Measurements from ENCODE around the gene PQBP1.

Gene PQBP1

GRCh38 chrX:48904626-48905025 is 6.9 kb downstream of the PQBP1 start:
- H2AFZ ChIP-seq (ENCODE audit: low read length) = no peak overlapping the region
- H3F3A ChIP-seq (ENCODE audit: insufficient read depth, low read length) = no peaks in the 10 kb centered on the region
- peaks cover under 1% of the 10 kb centered on the region for H3K4me1 ChIP-seq (ENCODE audit: insufficient read depth, low read length, severe bottlenecking)
- H3K36me3 ChIP-seq (ENCODE audit: insufficient read depth, low read length) = peaks cover 42% of the 10 kb centered on the region
- TF ChIP-seq CTCF (IDR thresholded peaks at IDR 0.05; ENCODE audit: low read length) = no peak
- no peak for TF ChIP-seq EZH2 (IDR thresholded peaks at IDR 0.05; ENCODE audit: borderline replicate concordance, low read length)
- no peaks in the 10 kb centered on the region for H3K9me3 ChIP-seq (ENCODE audit: low read length)
- no peak overlapping the region for H3K27ac ChIP-seq (ENCODE audit: low read depth, low read length, poor library complexity, severe bottlenecking)
- no peak overlapping the region for H3K4me3 ChIP-seq (ENCODE audit: low read depth, low read length, poor library complexity, severe bottlenecking)
- H3K9me2 ChIP-seq (ENCODE audit: low read depth, low read length) = no peaks in the 10 kb centered on the region
- no peak overlapping the region for H3K4me2 ChIP-seq (ENCODE audit: low read length)
- peaks cover under 1% of the 10 kb centered on the region; the same call in 1 of the 2 replicates for H3K79me2 ChIP-seq (ENCODE audit: insufficient read depth, low read length)
- H4K20me1 ChIP-seq (ENCODE audit: insufficient read depth, low read length) = no peaks in the 10 kb centered on the region
- H3K27me3 ChIP-seq (ENCODE audit: insufficient read depth, low read length) = no peaks in the 10 kb centered on the region
- H3K9ac ChIP-seq (ENCODE audit: low read length) = no peak overlapping the region

GRCh38 chrX:48905090-48905790 is 7.5 kb downstream of the PQBP1 start:
- Histone ChIP-seq H2AFZ (ENCODE audit: low read length) (no peak overlapping the region), H4K20me1 (ENCODE audit: insufficient read depth, low read length) (no peaks in the 10 kb centered on the region), H3K9me3 (ENCODE audit: low read length) (no peaks in the 10 kb centered on the region), H3K9ac (ENCODE audit: low read length) (no peak overlapping the region), H3K27ac (ENCODE audit: low read depth, low read length, poor library complexity, severe bottlenecking) (no peak overlapping the region), H3K4me3 (ENCODE audit: low read depth, low read length, poor library complexity, severe bottlenecking) (no peak overlapping the region), H3K27me3 (ENCODE audit: insufficient read depth, low read length) (no peaks in the 10 kb centered on the region), H3K79me2 (ENCODE audit: insufficient read depth, low read length) (no peaks in the 10 kb centered on the region), H3K4me2 (ENCODE audit: low read length) (no peak overlapping the region), H3K9me2 (ENCODE audit: low read depth, low read length) (no peaks in the 10 kb centered on the region), H3F3A (ENCODE audit: insufficient read depth, low read length) (no peaks in the 10 kb centered on the region), H3K4me1 (ENCODE audit: insufficient read depth, low read length, severe bottlenecking) (peaks cover 3% of the 10 kb centered on the region), H3K36me3 (ENCODE audit: insufficient read depth, low read length) (peaks cover 40% of the 10 kb centered on the region)
- TF ChIP-seq CTCF (IDR thresholded peaks at IDR 0.05; ENCODE audit: low read length) (no peak), EZH2 (IDR thresholded peaks at IDR 0.05; ENCODE audit: borderline replicate concordance, low read length) (no peak)

- Histone ChIP-seq H3K36me3 (ENCODE audit: insufficient read depth, low read length) (peaks cover 23% of the 10 kb centered on the region), H3K9me3 (ENCODE audit: low read length) (no peaks in the 10 kb centered on the region), H3F3A (ENCODE audit: insufficient read depth, low read length) (0 out of 2 replicates have a peak, but pooled peaks cover 3% of the 10 kb centered on the region), H3K79me2 (ENCODE audit: insufficient read depth, low read length) (peaks cover 10% of the 10 kb centered on the region; the same call in 1 of the 2 replicates), H3K9ac (ENCODE audit: low read length) (no peak overlapping the region), H3K4me2 (ENCODE audit: low read length) (no peak overlapping the region), H2AFZ (ENCODE audit: low read length) (no peak overlapping the region), H3K27ac (ENCODE audit: low read depth, low read length, poor library complexity, severe bottlenecking) (no peak overlapping the region), H3K4me3 (ENCODE audit: low read depth, low read length, poor library complexity, severe bottlenecking) (no peak overlapping the region), H3K4me1 (ENCODE audit: insufficient read depth, low read length, severe bottlenecking) (peaks cover 21% of the 10 kb centered on the region), H4K20me1 (ENCODE audit: insufficient read depth, low read length) (no peaks in the 10 kb centered on the region), H3K9me2 (ENCODE audit: low read depth, low read length) (no peaks in the 10 kb centered on the region), H3K27me3 (ENCODE audit: insufficient read depth, low read length) (no peaks in the 10 kb centered on the region)
- no peak for TF ChIP-seq EZH2 (IDR thresholded peaks at IDR 0.05; ENCODE audit: borderline replicate concordance, low read length)
- no peak for TF ChIP-seq CTCF (IDR thresholded peaks at IDR 0.05; ENCODE audit: low read length)
Observed at GRCh38 chrX:48908600-48908999, 10.9 kb downstream of the PQBP1 start.

Measured in OCI-LY1 (cell line).